ENCODE data around the gene STK38L.

Gene STK38L

GRCh38 chr12:27319848-27320247 is 75.8 kb downstream of the STK38L start:
- no peak for DNase-seq (ENCODE audit: low read depth)
- TF ChIP-seq CTCF (IDR thresholded peaks at IDR 0.05; ENCODE audit: control insufficient read depth, extremely low read depth, insufficient read depth) = no peak
- no peak overlapping the region for H3K4me3 ChIP-seq (ENCODE audit: low read depth, low read length)

- no peak overlapping the region for H3K4me3 ChIP-seq (ENCODE audit: low read depth, low read length)
- no peak for TF ChIP-seq CTCF (IDR thresholded peaks at IDR 0.05; ENCODE audit: control insufficient read depth, extremely low read depth, insufficient read depth)
- no peak for DNase-seq (ENCODE audit: low read depth)
These were observed 80.4 kb downstream of the STK38L start for GRCh38 chr12:27324530-27324929.

- TF ChIP-seq CTCF (IDR thresholded peaks at IDR 0.05; ENCODE audit: control insufficient read depth, extremely low read depth, insufficient read depth) = no peak
- H3K4me3 ChIP-seq (ENCODE audit: low read depth, low read length) = no peak overlapping the region
- DNase-seq (ENCODE audit: low read depth) = peak; percentile 54
These were observed 86.8 kb downstream of the STK38L start for GRCh38 chr12:27330846-27331245.

GRCh38 chr12:27331291-27331926 is 87.3 kb downstream of the STK38L start:
- no peak for DNase-seq (ENCODE audit: low read depth)
- H3K4me3 ChIP-seq (ENCODE audit: low read depth, low read length) = no peak overlapping the region
- no peak for TF ChIP-seq CTCF (IDR thresholded peaks at IDR 0.05; ENCODE audit: control insufficient read depth, extremely low read depth, insufficient read depth)

GRCh38 chr12:27331927-27332324 is 87.8 kb downstream of the STK38L start:
- no peak for DNase-seq (ENCODE audit: low read depth)
- TF ChIP-seq CTCF (IDR thresholded peaks at IDR 0.05; ENCODE audit: control insufficient read depth, extremely low read depth, insufficient read depth) = no peak
- H3K4me3 ChIP-seq (ENCODE audit: low read depth, low read length) = no peak overlapping the region

- TF ChIP-seq CTCF (IDR thresholded peaks at IDR 0.05; ENCODE audit: control insufficient read depth, extremely low read depth, insufficient read depth) = no peak
- no peak for DNase-seq (ENCODE audit: low read depth)
- peak overlapping the region; percentile 51 for H3K4me3 ChIP-seq (ENCODE audit: low read depth, low read length)
These were observed 88.3 kb downstream of the STK38L start for GRCh38 chr12:27332407-27332713.

- peak within 1 kb of the TSS; percentile 51 for H3K4me3 ChIP-seq (ENCODE audit: low read depth, low read length)
- TF ChIP-seq CTCF (IDR thresholded peaks at IDR 0.05; ENCODE audit: control insufficient read depth, extremely low read depth, insufficient read depth) = no peak
- no peak for DNase-seq (ENCODE audit: low read depth)
These were observed 88.8 kb downstream of the STK38L start, which contains the start of gene BMAL2 for GRCh38 chr12:27332714-27333402. BMAL2 (plus strand) TSS chr12:27332836; CDS start chr12:27333073, 237 bp downstream.
